GM10266 (cell line): Measurements from ENCODE around the gene MAPKAPK5.
A peak's percentile ranks its signal among the peaks of the same experiment; 100 is the strongest.

Source experiments
- DNase-seq: peaks from one replicate; pipeline ENCODE4 v3.0.0; 2012; ENCODE audit errors: extremely low spot score
- TF ChIP-seq, protein P1 (sequence below): IDR thresholded peaks from 2 replicates; pipeline ENCODE4 v1.5.1; 2012; ENCODE audit warnings: mild to moderate bottlenecking, low read depth; ENCODE audit not compliant: control insufficient read depth, insufficient read depth; ENCODE audit errors: missing control alignments

MAPKAPK5 gene, protein sequence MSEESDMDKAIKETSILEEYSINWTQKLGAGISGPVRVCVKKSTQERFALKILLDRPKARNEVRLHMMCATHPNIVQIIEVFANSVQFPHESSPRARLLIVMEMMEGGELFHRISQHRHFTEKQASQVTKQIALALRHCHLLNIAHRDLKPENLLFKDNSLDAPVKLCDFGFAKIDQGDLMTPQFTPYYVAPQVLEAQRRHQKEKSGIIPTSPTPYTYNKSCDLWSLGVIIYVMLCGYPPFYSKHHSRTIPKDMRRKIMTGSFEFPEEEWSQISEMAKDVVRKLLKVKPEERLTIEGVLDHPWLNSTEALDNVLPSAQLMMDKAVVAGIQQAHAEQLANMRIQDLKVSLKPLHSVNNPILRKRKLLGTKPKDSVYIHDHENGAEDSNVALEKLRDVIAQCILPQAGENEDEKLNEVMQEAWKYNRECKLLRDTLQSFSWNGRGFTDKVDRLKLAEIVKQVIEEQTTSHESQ

DNA sequence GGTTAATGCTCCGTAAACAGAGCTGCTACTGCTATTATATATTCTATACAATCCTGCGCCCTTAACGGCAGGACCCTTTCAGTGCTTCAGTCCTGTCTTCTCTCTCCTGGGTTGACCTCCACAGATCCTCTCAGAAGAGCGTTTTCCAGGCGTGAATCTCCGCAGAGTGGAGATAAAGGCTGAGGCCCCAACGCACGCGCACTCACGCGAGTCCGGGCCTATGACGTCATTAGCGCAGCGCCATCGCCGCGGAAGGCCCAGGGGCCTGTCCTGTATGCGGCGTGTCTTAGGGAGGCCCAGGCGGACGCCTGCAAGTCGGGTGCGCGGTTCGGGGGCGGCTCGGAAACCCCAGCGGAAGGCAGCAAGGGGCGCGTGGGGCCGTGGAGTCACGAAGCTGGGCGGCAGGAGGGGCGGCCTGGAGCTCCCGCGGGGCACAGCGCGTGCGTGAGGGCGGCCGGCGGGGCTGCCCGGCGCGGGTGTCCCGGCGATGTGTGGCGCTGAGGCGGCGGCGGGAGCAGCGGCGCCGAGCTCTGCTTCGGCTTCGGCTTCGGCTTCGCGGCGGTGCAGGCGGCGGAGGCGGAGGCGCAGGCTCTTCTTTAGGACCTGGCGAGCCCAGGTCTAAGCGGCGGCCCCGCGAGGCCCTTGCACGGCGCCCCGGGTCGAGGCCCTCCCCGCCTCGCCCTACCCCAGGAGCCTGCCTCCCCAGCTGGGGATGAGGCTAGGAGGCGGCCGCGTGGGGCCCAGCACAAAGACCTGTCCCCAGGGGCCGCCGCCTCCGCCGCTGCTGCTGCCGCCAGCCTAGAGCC, at the start of gene MAPKAPK5:
Gene MAPKAPK5 (plus strand): TSS at position 479 of the 806 bp plus-strand sequence. CDS start 506 bp downstream, outside the sequence.
- TF ChIP-seq, protein P1, sequence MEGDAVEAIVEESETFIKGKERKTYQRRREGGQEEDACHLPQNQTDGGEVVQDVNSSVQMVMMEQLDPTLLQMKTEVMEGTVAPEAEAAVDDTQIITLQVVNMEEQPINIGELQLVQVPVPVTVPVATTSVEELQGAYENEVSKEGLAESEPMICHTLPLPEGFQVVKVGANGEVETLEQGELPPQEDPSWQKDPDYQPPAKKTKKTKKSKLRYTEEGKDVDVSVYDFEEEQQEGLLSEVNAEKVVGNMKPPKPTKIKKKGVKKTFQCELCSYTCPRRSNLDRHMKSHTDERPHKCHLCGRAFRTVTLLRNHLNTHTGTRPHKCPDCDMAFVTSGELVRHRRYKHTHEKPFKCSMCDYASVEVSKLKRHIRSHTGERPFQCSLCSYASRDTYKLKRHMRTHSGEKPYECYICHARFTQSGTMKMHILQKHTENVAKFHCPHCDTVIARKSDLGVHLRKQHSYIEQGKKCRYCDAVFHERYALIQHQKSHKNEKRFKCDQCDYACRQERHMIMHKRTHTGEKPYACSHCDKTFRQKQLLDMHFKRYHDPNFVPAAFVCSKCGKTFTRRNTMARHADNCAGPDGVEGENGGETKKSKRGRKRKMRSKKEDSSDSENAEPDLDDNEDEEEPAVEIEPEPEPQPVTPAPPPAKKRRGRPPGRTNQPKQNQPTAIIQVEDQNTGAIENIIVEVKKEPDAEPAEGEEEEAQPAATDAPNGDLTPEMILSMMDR: no peak
- peak; percentile 98 for DNase-seq

DNA sequence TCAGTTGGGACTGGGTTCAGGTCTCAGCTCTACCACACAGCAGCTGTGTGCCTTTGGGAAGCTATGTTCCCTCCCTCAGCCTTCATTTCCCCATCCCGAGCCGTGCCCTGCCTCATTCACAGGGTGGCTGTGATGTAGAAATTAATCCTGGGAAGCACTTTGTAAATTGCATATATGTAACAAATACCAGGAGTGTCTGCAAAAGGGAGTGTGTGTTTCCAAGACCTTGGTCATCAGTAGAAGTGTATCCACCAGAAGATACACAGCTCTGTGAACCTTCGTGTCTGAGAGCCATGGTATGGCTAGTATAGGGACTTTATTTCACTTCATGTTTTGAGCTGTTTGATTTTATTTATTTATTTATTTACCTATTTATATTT, 49.2 kb upstream of the MAPKAPK5 start:
- TF ChIP-seq, protein P1: no peak
- DNase-seq: no peak

DNA sequence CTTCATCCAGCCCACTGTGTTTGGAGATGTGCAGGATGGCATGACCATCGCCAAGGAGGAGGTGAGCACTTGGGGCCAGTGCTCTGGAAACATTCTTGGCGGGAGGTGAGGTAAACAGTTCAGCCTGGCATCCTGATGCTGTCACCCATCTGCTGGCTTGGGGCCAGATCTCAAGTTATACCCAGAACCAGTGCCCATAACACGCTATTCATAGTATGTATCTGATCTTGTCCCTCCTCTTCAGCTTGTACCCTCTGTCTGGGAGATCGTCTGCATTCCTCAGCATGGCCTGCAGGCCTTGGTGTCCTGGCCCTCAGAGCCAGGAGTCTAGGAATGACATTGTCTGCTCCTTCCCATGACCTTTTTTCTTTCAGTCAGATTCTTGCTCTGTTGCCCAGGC, 43.8 kb upstream of the MAPKAPK5 start:
- no peak for DNase-seq
- TF ChIP-seq, protein P1: no peak

DNA sequence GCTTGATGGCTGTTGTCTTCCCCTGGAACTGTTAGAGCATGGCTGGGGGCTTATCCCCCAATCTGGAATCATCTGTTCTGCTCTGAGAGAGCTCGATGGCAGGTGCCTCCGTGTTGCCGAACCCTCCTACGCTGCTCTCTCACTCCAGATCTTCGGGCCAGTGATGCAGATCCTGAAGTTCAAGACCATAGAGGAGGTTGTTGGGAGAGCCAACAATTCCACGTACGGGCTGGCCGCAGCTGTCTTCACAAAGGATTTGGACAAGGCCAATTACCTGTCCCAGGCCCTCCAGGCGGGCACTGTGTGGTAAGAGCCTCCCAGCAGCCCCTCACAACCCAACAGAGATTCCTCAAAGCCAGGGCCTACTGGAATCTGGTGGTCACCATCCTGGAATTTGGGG, 42.3 kb upstream of the MAPKAPK5 start:
- DNase-seq: no peak
- TF ChIP-seq, protein P1: no peak

DNA sequence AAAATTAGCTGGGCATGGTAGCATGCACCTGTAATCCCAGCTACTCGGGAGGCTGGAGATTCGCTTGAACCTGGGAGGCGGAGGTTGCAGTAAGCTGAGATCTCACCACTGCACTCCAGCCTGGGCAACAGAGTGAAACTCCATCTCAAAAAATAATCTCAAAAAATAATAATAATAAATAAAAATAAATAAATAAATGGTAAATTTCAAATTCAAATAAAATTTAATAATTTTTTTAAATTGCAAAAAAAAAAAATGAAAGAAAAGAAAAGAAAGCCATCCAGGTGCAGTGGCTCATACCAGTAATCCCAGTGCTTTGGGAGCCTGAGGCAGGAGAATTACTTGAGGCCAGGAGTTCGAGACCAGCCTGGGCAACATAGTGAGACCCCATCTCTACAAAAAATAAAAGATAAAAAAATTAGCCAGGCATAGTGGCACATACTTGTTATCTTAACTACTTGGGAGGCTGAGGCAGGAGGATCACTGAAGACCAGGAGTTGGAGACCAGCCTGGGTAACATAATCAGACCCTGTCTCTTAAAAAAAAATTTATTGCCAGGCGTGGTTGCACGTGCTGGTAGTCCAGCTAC, 38.9 kb upstream of the MAPKAPK5 start:
- TF ChIP-seq, protein P1: no peak
- no peak for DNase-seq

DNA sequence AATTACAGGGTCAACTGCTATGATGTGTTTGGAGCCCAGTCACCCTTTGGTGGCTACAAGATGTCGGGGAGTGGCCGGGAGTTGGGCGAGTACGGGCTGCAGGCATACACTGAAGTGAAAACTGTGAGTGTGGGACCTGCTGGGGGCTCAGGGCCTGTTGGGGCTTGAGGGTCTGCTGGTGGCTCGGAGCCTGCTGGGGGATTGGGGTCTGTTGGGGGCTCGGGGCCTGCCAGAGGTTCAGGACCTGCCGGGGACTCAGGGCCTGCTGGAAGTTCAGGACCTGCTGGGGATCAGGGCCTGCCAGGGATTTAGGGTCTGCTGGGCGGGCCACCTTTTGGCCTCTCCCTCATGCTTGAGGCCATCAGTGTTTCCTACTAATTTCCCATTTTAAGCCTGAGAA, 38.2 kb upstream of the MAPKAPK5 start:
- no peak for DNase-seq
- TF ChIP-seq, protein P1: no peak
